GM18858 (cell line): Measurements from ENCODE around the gene MAP3K20.
A peak's percentile ranks its signal among the peaks of the same experiment; 100 is the strongest.
"Not testable (repeated sequence)": the region's sequence is repeated elsewhere in the genome, so short reads cannot be mapped to it uniquely, and the experiment has no call there.

Experiments used
- ATAC-seq: cut with Tn5 transposase; IDR thresholded peaks from one replicate; pipeline ENCODE4 v1.9.1; 2021; ENCODE audit not compliant: unreplicated experiment

MAP3K20 gene

DNA sequence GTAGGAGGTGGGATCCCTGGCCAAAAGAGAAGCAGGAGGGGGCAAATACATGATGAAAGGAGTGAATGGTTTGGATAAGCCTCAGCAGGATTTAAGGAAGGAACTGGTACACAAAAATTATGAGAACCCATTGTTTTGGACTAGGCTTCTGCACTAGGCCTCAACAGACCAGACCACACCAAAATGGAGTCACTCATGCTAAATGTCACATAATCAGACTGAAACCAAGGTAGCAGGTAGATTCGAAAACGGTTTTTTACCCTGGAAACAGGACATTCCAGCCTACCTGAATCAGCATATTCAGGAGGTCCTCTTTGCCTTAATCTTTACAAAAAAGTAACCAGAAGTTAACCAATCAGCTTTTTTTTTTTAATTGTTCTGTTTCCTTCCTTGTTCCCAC lies 229.7 kb downstream of the MAP3K20 start:
- ATAC-seq: no peak

DNA sequence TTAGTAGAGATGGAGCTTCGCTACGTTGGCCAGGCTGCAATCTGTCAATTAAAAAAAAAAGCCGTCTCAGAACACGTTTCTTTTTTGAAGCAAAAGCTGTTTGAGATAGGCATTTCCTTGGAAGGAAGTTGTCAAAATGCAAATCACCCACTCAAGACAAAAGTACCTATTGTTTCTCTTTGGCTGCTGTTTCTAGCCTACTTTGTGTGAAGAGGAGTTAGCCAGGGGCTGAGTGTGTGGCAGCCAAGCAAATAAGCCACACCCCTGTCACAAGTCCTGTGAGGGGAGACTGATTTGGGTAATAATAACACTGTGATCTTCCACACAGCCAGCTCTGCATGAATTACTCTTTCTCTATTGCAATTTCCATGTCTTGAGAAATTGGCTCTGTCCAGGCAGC lies 231.6 kb downstream of the MAP3K20 start:
- peak; percentile 68 for ATAC-seq

DNA sequence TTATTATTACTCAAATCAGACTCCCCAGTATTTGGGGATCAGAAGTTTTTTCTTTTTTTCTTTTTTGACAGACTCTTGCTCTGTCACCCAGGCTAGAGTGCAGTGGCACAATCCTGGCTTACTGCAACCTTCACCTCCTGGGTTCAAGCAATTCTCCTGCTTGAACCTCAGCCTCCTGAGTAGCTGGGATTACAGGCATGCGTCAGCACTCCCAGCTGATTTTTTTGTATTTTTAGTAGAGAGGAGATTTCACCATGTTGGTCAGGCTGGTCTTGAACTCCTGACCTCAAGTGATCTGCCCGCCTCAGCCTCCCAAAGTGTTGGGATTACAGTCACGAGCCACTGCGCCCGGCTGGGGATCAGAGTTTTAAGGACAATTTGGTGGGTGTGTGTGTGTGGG lies 233.7 kb downstream of the MAP3K20 start:
- ATAC-seq: not testable (repeated sequence)

DNA sequence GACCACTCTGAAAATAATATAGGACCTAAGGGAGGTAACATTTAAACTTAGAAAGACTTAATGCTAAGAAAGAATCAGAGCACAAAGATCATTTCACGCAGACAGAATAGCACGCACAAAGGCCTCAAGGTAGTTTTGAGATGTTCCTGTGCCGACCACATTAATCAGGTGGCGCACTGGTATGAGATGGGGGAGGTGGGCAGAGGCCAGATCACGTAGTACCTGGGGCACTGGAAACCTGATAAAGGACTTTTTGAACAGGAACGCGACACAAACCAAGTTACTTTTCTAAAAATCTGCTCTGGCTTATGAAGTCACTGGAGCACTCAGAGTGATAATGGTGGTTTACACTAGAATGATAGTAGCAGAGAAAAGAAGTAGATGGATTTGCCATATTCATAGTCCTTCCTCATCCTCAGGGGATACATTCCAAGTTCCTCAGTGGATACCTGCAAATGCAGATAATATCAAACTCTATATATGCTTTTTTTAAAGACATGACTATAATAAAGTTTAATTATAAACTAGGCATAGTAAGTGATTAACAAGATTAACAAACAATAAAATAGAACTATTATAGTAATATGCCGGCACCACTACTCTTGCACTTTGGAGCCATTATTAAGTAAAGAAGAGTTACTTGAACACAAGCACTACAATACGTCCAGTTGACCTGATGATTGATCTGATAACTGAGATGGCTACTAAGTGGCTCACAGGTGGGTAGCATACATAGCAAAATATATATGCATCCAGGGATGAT lies 236.4 kb downstream of the MAP3K20 start:
- ATAC-seq: no peak
